ENCODE measurements around the gene IL12RB1.
A peak's percentile ranks its signal among the peaks of the same experiment; 100 is the strongest.

Gene IL12RB1

DNA sequence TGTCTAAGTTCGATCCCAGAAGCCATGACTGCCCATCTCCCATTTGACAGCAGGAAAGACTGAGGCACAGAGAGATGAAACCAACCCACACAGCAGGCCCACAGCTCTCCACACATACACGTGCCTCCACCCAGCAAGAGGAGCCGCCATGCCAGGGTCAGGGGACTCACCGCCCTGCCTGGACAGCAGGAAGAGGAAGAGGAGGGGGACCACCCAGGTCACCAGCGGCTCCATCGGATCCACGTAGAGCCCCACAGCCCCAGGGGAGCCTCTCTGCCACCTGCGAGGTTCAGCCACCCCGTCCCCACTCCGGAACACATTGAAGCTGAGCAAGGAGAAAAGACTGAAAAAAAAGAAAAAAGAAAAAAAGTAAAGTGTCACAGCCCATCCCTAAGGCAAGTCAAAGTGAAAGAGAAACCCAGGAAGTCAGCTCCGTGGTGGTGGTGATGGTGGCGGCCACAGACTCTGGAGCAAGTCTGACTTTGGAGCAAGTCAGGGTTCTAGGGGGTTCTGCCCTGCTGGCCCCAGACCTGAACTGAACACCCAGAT, at the start of gene IL12RB1:
IL12RB1 (minus strand) TSS at position 345 of the 549 bp plus-strand sequence; CDS start at position 234, 111 bp downstream.
- no peak for DNase-seq

DNA sequence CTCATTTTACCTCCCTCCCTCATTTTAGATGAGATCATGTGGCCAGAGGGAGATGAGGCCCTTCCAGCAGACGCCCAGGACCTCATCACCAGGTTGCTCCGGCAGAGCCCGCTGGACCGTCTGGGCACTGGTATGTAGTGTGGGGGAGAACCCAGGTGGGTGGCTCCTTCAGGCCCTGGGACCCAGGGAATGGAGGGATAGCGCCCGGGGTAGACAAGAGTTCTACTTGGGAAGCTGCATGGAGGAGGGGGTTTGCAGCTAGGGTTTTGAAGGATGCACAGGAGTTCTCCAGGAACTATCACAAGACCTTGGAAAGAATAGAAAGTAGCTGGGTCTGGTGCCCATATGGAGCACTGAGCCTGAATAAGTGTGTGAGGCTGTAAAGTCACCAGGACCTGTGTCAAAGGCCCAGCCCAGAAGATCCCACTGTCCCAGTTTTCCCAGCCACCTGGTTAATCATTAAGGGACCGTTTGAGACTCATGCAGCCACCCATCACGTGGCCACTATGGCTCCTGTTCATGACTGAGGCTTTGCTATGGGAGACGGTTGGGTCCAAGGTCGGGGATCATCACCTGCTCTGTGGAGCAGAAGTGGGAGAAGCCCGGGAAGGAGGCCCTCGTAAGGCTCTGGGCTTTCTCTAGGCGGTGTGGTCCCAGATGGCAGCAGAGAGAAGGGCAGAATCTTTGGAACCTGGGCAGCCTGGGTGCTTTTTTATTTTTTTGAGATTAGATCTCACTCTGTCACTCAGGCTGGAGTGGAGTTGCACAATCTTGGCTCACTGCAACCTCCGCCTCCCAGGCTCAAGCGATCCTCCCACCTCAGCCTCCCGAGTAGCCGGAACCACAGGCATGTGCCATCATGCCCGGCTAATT, 49.2 kb upstream of the IL12RB1 start:
- no peak for DNase-seq

- no peak for DNase-seq
Observed at GRCh38 chr19:18131841-18132596, 45.3 kb upstream of the IL12RB1 start.

DNA sequence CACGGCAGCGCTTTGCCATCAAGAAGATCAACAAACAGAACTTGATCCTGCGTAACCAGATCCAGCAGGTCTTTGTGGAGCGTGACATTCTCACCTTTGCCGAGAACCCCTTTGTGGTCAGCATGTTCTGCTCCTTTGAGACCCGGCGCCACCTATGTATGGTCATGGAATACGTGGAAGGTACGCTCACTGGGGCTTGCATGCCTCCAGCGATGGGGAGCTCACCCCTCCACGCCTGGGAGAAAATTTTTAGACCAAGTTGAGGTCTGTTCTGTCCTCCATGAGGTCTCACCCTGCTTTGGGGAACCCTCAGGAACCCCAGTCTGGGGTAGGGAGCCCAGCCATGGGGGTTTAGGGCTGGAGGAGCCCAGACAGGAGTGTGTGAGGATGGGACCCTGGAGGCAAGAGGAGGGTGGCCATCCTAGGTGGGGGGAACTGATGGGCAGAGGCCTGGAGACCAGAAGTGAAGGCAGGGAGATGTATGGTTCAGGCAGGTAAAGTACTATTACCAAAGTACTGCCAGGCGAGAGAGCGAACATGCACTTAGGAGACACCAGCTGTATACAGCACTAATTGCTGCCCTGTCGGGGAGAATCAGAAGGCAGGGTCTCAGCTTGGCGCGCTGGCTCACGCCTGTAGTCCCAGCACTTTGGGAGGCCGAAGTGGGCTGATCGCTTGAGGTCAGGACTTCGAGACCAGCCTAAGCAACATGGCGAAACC, 43.9 kb upstream of the IL12RB1 start:
- DNase-seq, result no peak

- no peak for DNase-seq
Observed at GRCh38 chr19:18128805-18129204, 42.1 kb upstream of the IL12RB1 start.

- DNase-seq, result no peak
Observed at GRCh38 chr19:18128044-18128443, 41.3 kb upstream of the IL12RB1 start.

DNA sequence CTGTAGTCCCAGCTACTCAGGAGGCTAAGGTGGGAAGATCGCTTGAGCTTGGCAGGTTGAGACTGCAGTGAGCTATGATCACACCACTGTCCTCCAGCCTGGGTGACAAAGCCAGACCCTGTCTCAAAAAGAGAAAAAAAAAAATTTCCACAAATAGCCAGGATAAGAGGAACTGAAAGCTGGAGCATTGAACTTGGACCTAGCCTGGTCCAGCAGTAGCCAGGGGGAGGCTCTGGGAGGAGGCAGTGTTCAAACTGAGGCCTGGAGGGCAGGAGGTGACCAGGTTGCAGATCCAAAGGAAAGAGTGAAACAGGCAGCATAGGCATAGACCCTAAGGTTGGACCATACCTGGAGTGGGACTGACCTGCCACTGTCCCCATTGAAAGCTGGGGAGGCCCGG, 39.4 kb upstream of the IL12RB1 start:
- DNase-seq, result no peak

DNA sequence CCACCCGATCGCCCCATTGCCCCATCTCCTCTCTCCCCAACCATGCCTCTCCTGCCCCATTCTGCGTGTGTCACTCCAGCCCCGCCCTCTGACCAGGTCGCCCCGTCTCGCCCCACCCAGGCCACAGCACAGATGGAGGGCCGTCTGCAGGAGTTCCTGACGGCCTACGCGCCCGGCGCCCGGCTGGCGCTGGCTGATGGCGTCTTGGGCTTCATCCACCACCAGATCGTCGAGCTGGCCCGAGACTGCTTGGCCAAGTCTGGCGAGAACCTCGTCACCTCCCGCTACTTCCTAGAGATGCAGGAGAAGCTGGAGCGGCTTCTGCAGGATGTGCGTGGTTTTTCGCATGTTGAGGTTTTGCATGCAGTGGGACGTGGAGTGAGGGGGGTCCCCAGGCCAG, 37.1 kb upstream of the IL12RB1 start:
- DNase-seq, result no peak

- DNase-seq, result no peak
Observed at GRCh38 chr19:18122860-18123795, 36.4 kb upstream of the IL12RB1 start.

DNA sequence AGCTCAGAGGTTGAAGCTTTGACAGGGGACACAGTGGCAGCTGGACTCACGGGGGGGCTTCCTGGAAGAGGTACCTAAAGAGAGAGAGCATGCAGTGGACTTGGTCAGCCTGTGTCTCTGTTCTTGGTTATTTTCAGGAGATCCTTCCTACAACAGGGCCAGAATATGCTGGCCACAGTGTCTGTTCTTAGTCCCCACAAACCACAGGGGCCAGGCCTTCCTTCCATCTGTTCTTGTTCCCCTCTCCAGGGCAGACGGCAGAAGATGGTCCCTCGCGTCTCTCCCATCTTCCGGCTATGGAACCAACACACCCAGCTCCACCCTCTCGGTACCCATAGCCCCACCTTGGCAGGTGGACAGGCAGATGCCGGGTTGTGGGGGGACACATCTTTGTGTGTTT, 35.7 kb upstream of the IL12RB1 start:
- no peak for DNase-seq

DNA sequence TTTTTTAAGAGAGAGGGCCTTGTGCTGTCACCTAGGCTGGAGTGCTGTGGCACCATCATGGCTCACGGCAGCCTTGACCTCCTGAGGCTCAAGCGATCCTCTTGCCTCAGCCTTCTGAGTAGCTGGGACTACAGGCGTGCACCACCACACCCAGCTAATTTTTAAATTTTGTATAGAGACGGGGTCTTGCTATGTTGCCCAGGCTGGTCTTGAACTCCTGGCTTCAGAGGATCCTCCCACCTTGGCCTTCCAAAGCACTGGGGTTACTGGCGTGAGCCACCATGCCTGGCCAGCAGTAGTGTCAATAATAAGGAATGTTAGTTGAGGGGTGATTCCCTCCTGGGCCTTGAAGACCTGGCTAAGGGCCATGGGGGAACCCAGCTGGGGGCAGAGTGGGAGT, 34.4 kb upstream of the IL12RB1 start:
- DNase-seq, result no peak

DNA sequence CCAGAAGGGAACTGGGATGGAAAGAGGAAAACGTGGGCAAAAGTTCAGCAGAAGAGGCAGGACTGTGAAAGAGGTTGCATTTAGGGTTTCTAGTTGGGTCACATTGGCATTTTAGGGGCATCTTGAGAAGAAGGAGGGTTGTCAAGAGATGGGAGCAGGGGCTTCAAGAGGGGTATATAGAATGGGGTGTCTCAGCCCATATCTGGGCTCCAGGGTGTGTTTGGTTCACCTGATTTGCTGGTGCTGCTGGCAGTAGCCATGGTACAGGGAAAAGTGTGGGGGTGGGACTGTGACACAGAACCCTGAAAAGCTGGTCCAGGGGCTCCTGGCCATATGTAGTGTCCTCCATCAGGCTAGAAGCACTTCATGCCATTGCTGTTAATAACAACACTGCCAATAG, 33.4 kb upstream of the IL12RB1 start:
- no peak for DNase-seq

DNA sequence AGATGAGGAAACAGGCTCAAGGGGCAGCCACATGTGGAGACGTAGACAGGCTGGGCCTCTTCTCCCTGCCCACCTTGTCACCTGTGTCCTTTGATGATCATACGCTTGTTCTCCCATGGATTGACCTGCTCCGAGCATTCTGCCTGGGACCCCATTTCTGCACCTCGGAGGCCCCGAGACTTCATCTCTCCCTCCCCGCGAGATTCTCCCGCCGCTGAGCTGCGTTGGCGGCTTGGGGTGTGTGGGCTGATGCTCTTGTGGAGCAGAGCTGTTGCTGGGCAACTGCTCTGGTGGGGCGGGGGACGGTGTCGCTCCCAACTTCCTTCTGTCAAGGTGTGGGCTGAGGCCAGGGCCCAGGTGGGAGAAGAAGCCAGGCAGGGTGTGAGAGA, 33.0 kb upstream of the IL12RB1 start:
- DNase-seq, result no peak

DNA sequence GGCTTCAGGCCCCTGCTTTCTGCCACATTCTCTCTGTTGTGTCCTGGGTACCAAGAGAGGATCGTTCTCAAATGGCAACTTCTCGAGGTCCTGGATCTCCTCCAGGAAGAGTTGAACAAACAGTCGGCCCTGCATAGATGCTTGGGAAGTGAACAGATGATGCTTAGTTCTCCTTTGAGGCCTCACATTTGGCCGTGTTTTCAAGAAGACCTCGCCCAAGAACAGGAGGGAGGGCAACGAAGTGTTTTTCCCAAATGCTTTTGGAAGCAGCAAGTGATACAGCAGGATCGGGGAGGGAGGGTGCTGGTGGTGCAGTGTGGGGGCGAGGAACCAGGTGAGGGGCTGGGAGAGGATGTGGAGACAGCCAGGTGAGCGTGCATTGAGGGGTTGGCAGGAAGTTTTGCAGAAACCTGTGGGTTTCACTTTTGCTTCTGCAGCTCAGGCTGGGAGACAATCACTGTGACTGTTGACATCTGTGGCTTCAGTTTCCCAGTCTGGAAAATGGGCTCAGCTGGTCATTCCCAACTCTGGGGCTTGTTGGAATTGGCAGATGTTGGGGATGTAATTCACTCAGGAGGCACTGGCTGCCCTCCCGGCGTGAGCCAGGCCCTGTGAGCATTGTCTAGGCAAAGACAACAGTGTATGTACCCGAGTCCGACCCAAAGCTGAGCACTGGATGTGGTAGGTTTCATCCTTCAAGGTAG, 32.4 kb upstream of the IL12RB1 start:
- DNase-seq, result no peak

DNA sequence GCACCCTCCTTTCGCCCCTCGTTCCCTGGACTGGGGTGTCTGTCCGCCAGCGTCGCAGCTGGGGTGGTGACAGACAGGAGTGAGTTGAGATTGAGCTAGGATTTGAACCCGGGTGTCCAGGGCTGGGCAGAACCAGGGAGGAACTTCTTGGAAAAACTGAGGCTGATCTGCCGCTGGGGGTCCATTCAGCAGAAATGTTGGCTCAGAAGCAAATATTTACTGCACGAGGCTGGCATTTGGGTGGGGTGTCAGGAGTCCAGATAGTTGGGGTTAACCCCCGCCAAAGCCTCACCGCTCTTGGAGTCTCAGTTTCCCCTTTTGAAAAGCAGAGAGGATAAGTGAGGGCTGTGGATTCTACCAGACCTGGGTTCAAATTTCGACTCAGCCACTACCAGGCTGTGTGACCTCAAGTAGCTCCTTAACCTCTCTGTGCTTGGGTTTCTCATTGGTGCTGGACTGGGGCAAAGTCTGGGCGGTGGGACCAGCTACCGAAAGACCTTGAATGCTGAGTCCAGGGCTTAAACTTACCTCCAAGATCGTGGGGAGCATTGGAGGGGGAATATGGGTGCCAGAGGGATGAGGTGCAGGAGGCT, 31.8 kb upstream of the IL12RB1 start:
- no peak for DNase-seq

DNA sequence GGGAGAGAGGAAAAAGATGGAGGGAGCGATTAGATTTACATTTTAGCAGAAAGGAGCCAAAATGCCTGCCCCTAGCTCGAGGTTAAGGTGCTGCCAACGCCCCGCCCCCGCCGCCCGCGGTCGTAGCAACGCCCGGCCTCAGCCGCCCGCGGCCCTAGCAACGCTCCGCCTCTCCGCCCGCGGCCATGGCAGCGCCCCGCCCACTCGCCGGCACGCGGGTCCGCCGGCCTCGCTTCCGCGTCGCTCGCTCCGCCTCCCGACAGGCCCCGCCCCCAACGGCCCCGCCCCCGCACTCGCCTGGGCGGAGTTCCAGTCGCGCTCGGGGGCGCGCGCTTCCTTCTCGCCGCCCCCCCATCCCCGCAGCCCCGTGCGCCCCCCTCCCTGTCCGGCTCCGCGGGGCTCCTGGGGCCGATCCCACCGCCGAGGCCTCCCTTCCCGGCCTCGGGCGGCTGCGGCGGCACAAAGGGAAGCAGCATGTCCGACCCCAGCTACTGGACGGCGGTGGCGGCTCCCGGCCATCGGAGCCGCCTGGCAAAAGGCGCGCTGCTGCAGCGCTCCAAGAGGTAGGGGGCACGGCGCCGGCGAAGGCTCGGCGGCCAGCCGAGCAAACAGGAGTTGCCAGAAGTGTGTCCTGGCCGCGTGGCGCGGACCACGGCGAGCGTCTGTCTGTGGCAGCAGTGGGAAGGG, 31.1 kb upstream of the IL12RB1 start:
- DNase-seq, result peak; percentile 85

GRCh38 chr19:18117364-18117691, 30.6 kb upstream of the IL12RB1 start:
- DNase-seq, result no peak

- DNase-seq, result no peak
Observed at GRCh38 chr19:18114483-18114882, 27.7 kb upstream of the IL12RB1 start.

DNA sequence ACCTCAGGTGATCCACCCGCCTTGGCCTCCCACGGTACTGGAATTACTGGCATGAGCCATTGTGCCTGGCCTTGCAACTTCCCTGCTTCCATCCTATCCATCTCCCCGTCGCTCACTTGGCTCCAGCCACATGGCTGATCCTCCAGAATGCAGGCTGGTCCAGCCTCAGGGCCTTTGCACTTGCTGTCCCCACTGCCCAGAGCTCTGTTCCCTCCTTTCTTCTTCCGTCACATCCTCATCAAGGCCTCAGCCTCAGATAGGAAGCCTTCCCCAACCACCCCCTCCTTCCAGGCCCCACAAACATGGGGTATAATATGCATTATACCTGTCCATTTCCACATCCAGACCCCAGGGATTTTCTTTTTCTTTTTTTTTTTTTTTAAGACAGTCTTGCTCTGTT, 27.1 kb upstream of the IL12RB1 start:
- DNase-seq, result no peak

- peak; percentile 42 for DNase-seq
Observed at GRCh38 chr19:18112989-18113478, 26.3 kb upstream of the IL12RB1 start.

All from T1000 (cell line).